Vagina (tissue), 2 donors: Measurements from ENCODE around the gene ALK. TPM values are rescaled to one million over a fixed set of nuclear protein-coding genes. Genes with fewer than 3 reads are reported as not detected.
A peak's percentile ranks its signal among the peaks of the same experiment; 100 is the strongest.

Experiments
- DNase-seq, 2 donors: peaks; one replicate each; pipeline ENCODE4 v3.0.0-alpha.2; 2017; ENCODE audit errors: extremely low spot score in 2 of 2
- H3K27ac ChIP-seq: fragments of 200-600 bp; sonication (generic); one replicate; pipeline ENCODE4 v1.5.1; 2019
- H3K27me3 ChIP-seq: fragments of 200-600 bp; sonication (generic); one replicate; pipeline ENCODE4 v1.5.1; 2019
- H3K36me3 ChIP-seq, 2 donors: fragments of 200-600 bp; sonication (generic); one replicate each; pipeline ENCODE4 v1.5.1; 2017 to 2019
- H3K4me1 ChIP-seq: fragments of 200-600 bp; sonication (generic); one replicate; pipeline ENCODE4 v1.5.1; 2019
- H3K4me3 ChIP-seq, 2 donors: fragments of 200-600 bp; sonication (generic); 1 replicate in 1 of 2; 2 replicates in 1 of 2; pipeline ENCODE4 v1.5.1; 2016 to 2019
- H3K9me3 ChIP-seq: fragments of 200-600 bp; sonication (generic); one replicate; pipeline ENCODE4 v1.5.1; 2019
- CTCF ChIP-seq, 3 experiments: fragments of 450-650 bp in 2 of 3; fragments of 200-600 bp in 1 of 3; sonication (generic) in 1 of 3; IDR thresholded peaks; one replicate each; pipeline ENCODE4 v1.5.1; 2017 to 2019; ENCODE audit warnings: antibody characterized with exemption in 3 of 3, mild to moderate bottlenecking in 2 of 3, moderate library complexity in 2 of 3
- POLR2A ChIP-seq, 2 donors: fragments of 450-650 bp; IDR thresholded peaks; one replicate each; pipeline ENCODE4 v1.6.1; 2017; ENCODE audit warnings: antibody characterized with exemption in 2 of 2, mild to moderate bottlenecking in 2 of 2, moderate library complexity in 2 of 2
- POLR2AphosphoS5 ChIP-seq, 2 donors: sonication (generic); formaldehyde crosslinking; IDR thresholded peaks; one replicate each; pipeline ENCODE4 v1.9.0; 2017; ENCODE audit warnings: antibody characterized with exemption in 2 of 2, mild to moderate bottlenecking in 2 of 2, low read depth in 1 of 2; ENCODE audit not compliant: insufficient read depth in 1 of 2
- intact Hi-C: fragments of 100-400 bp; cut with DNase I; formaldehyde crosslinking; loops from one replicate; pipeline ENCODE4 v1.15.1; 2023
- total RNA-seq: library from RNA; depleted of rRNA; stranded (reverse); fragments of >200 nt; gene quantifications from one replicate; pipeline ENCODE4 v1.2.3, GENCODE V29; 2016

The ALK gene
- total RNA-seq, 1 donor from 2014 or later, result 0.74 TPM

GRCh38 chr2:29213888-29214291 lies 707.5 kb downstream of the ALK start:
- DNase-seq, result peak in 1 of 2 donors; percentile 60
- Histone ChIP-seq H3K27me3 (no peaks in the 10 kb centered on the region), H3K9me3 (no peaks in the 10 kb centered on the region), H3K4me3 (no peak overlapping the region), H3K4me1 (no peaks in the 10 kb centered on the region), H3K36me3 (no peaks in the 10 kb centered on the region), H3K27ac (no peak overlapping the region)
- TF ChIP-seq CTCF (IDR thresholded peaks at IDR 0.05) (no peak), POLR2AphosphoS5 (IDR thresholded peaks at IDR 0.05; ENCODE audit: insufficient read depth in 1 of 2, low read depth in 1 of 2) (no peak), POLR2A (IDR thresholded peaks at IDR 0.05) (no peak)
- intact Hi-C loops, result no loop called here

- Histone ChIP-seq H3K4me1 (no peaks in the 10 kb centered on the region), H3K9me3 (no peaks in the 10 kb centered on the region), H3K4me3 (no peak overlapping the region), H3K36me3 (no peaks in the 10 kb centered on the region), H3K27me3 (no peaks in the 10 kb centered on the region), H3K27ac (no peak overlapping the region)
- no peak for DNase-seq
- TF ChIP-seq POLR2AphosphoS5 (IDR thresholded peaks at IDR 0.05; ENCODE audit: insufficient read depth in 1 of 2, low read depth in 1 of 2) (no peak), CTCF (IDR thresholded peaks at IDR 0.05) (no peak)
- intact Hi-C loops, result no loop called here
These were observed 709.4 kb downstream of the ALK start for GRCh38 chr2:29212009-29212408.

- intact Hi-C loops, result no loop called here
- Histone ChIP-seq H3K4me3 (no peak overlapping the region), H3K27ac (no peak overlapping the region), H3K4me1 (no peaks in the 10 kb centered on the region), H3K36me3 (no peaks in the 10 kb centered on the region), H3K9me3 (no peaks in the 10 kb centered on the region), H3K27me3 (no peaks in the 10 kb centered on the region)
- DNase-seq, result no peak
- TF ChIP-seq POLR2A (IDR thresholded peaks at IDR 0.05) (no peak), POLR2AphosphoS5 (IDR thresholded peaks at IDR 0.05; ENCODE audit: insufficient read depth in 1 of 2, low read depth in 1 of 2) (no peak), CTCF (IDR thresholded peaks at IDR 0.05) (no peak)
These were observed 711.8 kb downstream of the ALK start for GRCh38 chr2:29209551-29209950.

GRCh38 chr2:29207352-29208148 lies 713.8 kb downstream of the ALK start:
- H3K9me3 ChIP-seq, result no peaks in the 10 kb centered on the region
- no peaks in the 10 kb centered on the region for H3K4me1 ChIP-seq
- intact Hi-C loops, result no loop called here
- no peaks in the 10 kb centered on the region for H3K27me3 ChIP-seq
- TF ChIP-seq POLR2AphosphoS5 (IDR thresholded peaks at IDR 0.05; ENCODE audit: insufficient read depth in 1 of 2, low read depth in 1 of 2) (no peak), POLR2A (IDR thresholded peaks at IDR 0.05) (no peak), CTCF (IDR thresholded peaks at IDR 0.05) (no peak)
- H3K36me3 ChIP-seq, result no peaks in the 10 kb centered on the region
- no peak overlapping the region for H3K4me3 ChIP-seq
- H3K27ac ChIP-seq, result no peak overlapping the region
- DNase-seq, result no peak

GRCh38 chr2:29206941-29207340 lies 714.4 kb downstream of the ALK start:
- H3K27ac ChIP-seq, result no peak overlapping the region
- H3K36me3 ChIP-seq, result no peaks in the 10 kb centered on the region
- DNase-seq, result no peak
- intact Hi-C loops, result no loop called here
- no peaks in the 10 kb centered on the region for H3K9me3 ChIP-seq
- H3K4me1 ChIP-seq, result no peaks in the 10 kb centered on the region
- TF ChIP-seq POLR2AphosphoS5 (IDR thresholded peaks at IDR 0.05; ENCODE audit: insufficient read depth in 1 of 2, low read depth in 1 of 2) (no peak), POLR2A (IDR thresholded peaks at IDR 0.05) (no peak), CTCF (IDR thresholded peaks at IDR 0.05) (no peak)
- no peak overlapping the region for H3K4me3 ChIP-seq
- H3K27me3 ChIP-seq, result no peaks in the 10 kb centered on the region
